Testis (tissue), 2 donors: ENCODE data around the gene MIX23.

ENCODE experiments used
- POLR2A ChIP-seq: fragments of 450-650 bp; IDR thresholded peaks from one replicate; pipeline ENCODE4 v1.6.1; 2017; ENCODE audit warnings: antibody characterized with exemption, mild to moderate bottlenecking, moderate library complexity
- TF ChIP-seq, protein P1 (sequence below), 3 experiments: fragments of 450-650 bp in 2 of 3; fragments of 200-600 bp in 1 of 3; sonication (generic) in 1 of 3; IDR thresholded peaks; one replicate each; pipeline ENCODE4 v1.5.1; 2016 to 2019; ENCODE audit warnings: antibody characterized with exemption in 3 of 3, mild to moderate bottlenecking in 2 of 3, moderate library complexity in 1 of 3

DNA sequence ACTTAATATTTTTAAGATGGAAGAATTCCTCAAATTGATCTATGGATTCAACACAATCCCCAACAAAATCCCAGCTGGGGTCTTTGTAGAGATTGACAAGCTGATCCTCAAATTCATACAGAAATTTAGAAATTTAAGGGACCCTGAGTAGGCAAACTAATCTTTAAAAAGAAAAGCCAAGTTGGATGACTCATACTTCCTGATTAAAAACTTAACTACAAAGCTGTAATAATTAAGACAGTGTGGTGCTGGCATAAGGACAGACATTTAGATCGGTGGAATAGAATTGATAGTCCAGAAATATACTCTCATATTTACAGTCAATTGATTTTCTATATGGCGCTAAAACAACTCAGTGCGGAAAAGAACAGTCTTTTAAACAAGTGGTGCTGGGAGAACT is 12.6 kb upstream of the MIX23 start:
- TF ChIP-seq, protein P1, sequence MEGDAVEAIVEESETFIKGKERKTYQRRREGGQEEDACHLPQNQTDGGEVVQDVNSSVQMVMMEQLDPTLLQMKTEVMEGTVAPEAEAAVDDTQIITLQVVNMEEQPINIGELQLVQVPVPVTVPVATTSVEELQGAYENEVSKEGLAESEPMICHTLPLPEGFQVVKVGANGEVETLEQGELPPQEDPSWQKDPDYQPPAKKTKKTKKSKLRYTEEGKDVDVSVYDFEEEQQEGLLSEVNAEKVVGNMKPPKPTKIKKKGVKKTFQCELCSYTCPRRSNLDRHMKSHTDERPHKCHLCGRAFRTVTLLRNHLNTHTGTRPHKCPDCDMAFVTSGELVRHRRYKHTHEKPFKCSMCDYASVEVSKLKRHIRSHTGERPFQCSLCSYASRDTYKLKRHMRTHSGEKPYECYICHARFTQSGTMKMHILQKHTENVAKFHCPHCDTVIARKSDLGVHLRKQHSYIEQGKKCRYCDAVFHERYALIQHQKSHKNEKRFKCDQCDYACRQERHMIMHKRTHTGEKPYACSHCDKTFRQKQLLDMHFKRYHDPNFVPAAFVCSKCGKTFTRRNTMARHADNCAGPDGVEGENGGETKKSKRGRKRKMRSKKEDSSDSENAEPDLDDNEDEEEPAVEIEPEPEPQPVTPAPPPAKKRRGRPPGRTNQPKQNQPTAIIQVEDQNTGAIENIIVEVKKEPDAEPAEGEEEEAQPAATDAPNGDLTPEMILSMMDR (IDR thresholded peaks at IDR 0.05): no peak
- TF ChIP-seq POLR2A: no peak
